ENCODE results near the gene ZMYND11. TPM values are rescaled to one million over a fixed set of nuclear protein-coding genes. Genes with fewer than 3 reads are reported as not detected.

ZMYND11 gene
- total and polyA plus RNA-seq, 12 donors, result 23.6 to 153 (median 63.6) TPM

DNA sequence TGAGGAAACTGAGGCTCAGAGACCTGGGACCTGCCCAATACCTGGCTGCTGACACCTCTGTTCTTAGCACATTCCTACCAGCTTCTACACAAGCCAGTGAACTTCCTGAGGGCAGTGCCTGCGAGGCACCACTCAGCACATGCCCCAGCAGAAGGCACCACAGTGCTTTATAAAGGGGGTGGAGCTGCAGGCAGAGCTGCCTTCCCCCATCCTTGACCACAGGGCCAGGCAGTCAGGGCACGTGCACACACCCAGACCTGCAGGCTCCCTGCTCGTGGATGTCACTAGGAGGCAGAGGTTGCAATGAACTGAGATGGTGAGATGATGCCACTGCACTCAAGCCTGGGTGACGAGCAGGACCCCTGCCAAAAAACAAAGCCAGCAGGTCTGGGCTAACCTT, 47.0 kb upstream of the ZMYND11 start:
- H3K4me3 ChIP-seq, result no peak overlapping the region
- 50 to 71% (median 63%) methylated on average over 1 to 4 of the region's 4 CpGs for WGBS, 4 donors
- H3K36me3 ChIP-seq (replicated peaks in 1 of 2), result no peaks in the 10 kb centered on the region
- no peaks in the 10 kb centered on the region for H3K4me1 ChIP-seq (replicated peaks in 1 of 2)
- no peak for DNase-seq
- no peaks in the 10 kb centered on the region for H3K9me3 ChIP-seq (replicated peaks in 1 of 3)
- no peaks in the 10 kb centered on the region for H3K27me3 ChIP-seq
- no peak for TF ChIP-seq POLR2A (IDR thresholded peaks at IDR 0.05)
- TF ChIP-seq, protein P1, sequence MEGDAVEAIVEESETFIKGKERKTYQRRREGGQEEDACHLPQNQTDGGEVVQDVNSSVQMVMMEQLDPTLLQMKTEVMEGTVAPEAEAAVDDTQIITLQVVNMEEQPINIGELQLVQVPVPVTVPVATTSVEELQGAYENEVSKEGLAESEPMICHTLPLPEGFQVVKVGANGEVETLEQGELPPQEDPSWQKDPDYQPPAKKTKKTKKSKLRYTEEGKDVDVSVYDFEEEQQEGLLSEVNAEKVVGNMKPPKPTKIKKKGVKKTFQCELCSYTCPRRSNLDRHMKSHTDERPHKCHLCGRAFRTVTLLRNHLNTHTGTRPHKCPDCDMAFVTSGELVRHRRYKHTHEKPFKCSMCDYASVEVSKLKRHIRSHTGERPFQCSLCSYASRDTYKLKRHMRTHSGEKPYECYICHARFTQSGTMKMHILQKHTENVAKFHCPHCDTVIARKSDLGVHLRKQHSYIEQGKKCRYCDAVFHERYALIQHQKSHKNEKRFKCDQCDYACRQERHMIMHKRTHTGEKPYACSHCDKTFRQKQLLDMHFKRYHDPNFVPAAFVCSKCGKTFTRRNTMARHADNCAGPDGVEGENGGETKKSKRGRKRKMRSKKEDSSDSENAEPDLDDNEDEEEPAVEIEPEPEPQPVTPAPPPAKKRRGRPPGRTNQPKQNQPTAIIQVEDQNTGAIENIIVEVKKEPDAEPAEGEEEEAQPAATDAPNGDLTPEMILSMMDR (IDR thresholded peaks at IDR 0.05), result no peak
- no peak overlapping the region for H3K27ac ChIP-seq
- intact Hi-C loops (cut with DNase I), result no loop called here

GRCh38 chr10:89248-89647, 46.0 kb upstream of the ZMYND11 start:
- TF ChIP-seq, protein P1 (IDR thresholded peaks at IDR 0.05), result no peak
- no peak for TF ChIP-seq POLR2A (IDR thresholded peaks at IDR 0.05)
- WGBS, 4 donors, result 80 to 86% (median 82%) methylated on average over 2 of the region's 2 CpGs
- Histone ChIP-seq H3K9me3 (replicated peaks in 1 of 3) (no peaks in the 10 kb centered on the region), H3K27me3 (no peaks in the 10 kb centered on the region), H3K4me3 (no peak overlapping the region), H3K27ac (no peak overlapping the region), H3K36me3 (replicated peaks in 1 of 2) (no peaks in the 10 kb centered on the region), H3K4me1 (replicated peaks in 1 of 2) (no peaks in the 10 kb centered on the region)
- DNase-seq, result no peak
- intact Hi-C loops (cut with DNase I), result no loop called here

DNA sequence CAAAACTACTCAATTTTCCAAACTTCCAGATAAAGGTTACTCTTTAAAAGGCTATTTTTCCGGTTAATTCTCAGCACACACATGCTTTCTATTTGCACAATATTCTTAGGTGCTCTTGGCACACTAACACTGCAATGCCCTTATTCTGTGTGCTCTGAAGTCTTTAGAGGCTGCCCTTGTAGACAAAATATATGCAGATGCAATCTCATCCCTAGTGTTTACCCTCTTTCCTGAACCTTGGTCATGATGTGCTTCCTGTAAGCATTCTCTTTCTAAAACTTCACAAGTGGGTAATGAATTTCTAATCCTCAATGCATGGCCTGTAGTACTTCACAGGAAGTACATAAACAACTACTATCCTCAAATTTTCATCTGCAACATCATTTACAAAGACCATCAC, 45.1 kb upstream of the ZMYND11 start:
- no peaks in the 10 kb centered on the region for H3K4me1 ChIP-seq (replicated peaks in 1 of 2)
- intact Hi-C loops (cut with DNase I), result no loop called here

GRCh38 chr10:91313-91712, 43.9 kb upstream of the ZMYND11 start:
- no peak overlapping the region for H3K4me3 ChIP-seq
- TF ChIP-seq, protein P1 (IDR thresholded peaks at IDR 0.05), result no peak
- no peak for TF ChIP-seq POLR2A (IDR thresholded peaks at IDR 0.05)
- H3K4me1 ChIP-seq (replicated peaks in 1 of 2), result no peaks in the 10 kb centered on the region
- no peak overlapping the region for H3K27ac ChIP-seq
- H3K36me3 ChIP-seq (replicated peaks in 1 of 2), result no peaks in the 10 kb centered on the region
- no peak for DNase-seq
- intact Hi-C loops (cut with DNase I), result no loop called here
- peaks cover 0 to 6% (median 0%) of the 10 kb centered on the region in 3 donors for H3K9me3 ChIP-seq (replicated peaks in 1 of 3)
- no peaks in the 10 kb centered on the region for H3K27me3 ChIP-seq
- WGBS, 4 donors, result 83 to 98% (median 86%) methylated on average over 4 to 8 of the region's 8 CpGs

More for the DNA sequence above, 45.1 kb upstream of the ZMYND11 start:
- Histone ChIP-seq H3K9me3 (replicated peaks in 1 of 3) (no peaks in the 10 kb centered on the region), H3K27ac (no peak overlapping the region), H3K27me3 (no peaks in the 10 kb centered on the region), H3K36me3 (replicated peaks in 1 of 2) (no peaks in the 10 kb centered on the region), H3K4me3 (no peak overlapping the region)
- no peak for TF ChIP-seq POLR2A (IDR thresholded peaks at IDR 0.05)
- TF ChIP-seq, protein P1 (IDR thresholded peaks at IDR 0.05), result no peak
- no peak for DNase-seq
- WGBS, 4 donors, result 80 to 100% (median 89%) methylated on average over 1 of the region's 1 CpG
